ENCODE data around the gene RETSAT.
"Not testable (repeated sequence)": the region's sequence is repeated elsewhere in the genome, so short reads cannot be mapped to it uniquely, and the experiment has no call there.

RETSAT gene

DNA sequence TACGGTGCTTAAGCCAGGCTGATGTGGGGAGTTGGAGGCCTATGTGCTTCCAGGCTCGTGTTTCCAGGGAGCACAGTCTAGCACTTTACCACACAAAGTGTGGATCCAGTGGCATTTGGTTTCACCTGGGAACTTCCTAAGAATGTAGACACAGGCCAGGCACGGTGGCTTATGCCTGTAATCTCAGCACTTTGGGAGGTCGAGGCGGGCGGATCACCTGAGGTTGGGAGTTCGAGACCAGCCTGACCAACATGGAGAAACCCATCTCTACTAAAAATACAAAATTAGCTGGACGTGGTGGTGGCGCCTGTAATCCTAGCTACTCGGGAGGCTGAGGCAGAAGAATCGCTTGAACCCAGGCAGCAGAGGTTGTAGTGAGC lies 30.4 kb downstream of the RETSAT start:
- not testable (repeated sequence) for H3K4me3 ChIP-seq (ENCODE audit: extremely low read depth, insufficient read depth, low read length, poor library complexity, severe bottlenecking); H3K27ac ChIP-seq (ENCODE audit: low read depth, low read length, severe bottlenecking); H3K9me3 ChIP-seq (ENCODE audit: control insufficient read depth, low read length)
- peaks cover 69% of the 10 kb centered on the region for H3K36me3 ChIP-seq (ENCODE audit: control insufficient read depth, insufficient read depth, low read length)
- H3K4me1 ChIP-seq (ENCODE audit: control insufficient read depth, insufficient read depth, low read length, poor library complexity, severe bottlenecking): peaks cover 12% of the 10 kb centered on the region
- 81 to 92% methylated on average over 7 to 8 of the region's 11 CpGs for WGBS, 2 experiments (ENCODE audit: insufficient coverage in 2 of 2)

DNA sequence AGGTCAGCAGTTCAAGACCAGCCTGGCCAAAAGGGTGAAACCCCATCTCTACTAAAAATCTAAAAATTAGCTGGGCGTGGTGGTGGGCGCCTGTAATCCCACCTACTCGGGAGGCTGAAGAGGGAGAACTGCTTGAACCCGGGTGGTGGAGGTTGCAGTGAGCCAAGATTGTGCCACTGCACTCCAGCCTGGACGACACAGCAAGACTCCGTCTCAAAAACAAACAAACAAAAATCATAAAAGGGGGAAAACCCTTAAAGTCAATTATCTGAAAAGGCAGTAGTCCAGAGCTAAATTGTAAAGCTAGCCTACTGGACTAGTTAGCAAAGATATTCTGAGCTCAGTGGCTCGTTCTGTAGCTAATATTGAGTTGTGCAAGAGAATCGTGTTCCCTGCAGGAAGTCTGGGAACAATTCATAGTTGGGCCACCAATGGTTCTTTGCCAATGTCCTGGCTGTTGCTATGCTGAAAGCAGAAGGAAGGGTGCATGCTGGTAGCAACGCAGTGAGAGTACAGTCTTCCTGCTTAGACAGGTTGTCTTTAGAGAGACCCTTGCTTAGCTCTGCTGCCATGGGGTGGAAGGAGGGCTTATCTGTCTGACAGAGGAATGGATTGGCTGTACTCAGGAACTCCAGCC lies 30.9 kb downstream of the RETSAT start:
- no peaks in the 10 kb centered on the region for H3K9me3 ChIP-seq (ENCODE audit: control insufficient read depth, low read length)
- H3K4me1 ChIP-seq (ENCODE audit: control insufficient read depth, insufficient read depth, low read length, poor library complexity, severe bottlenecking): peaks cover 14% of the 10 kb centered on the region
- H3K36me3 ChIP-seq (ENCODE audit: control insufficient read depth, insufficient read depth, low read length): peaks cover 74% of the 10 kb centered on the region
- no peak overlapping the region for H3K27ac ChIP-seq (ENCODE audit: low read depth, low read length, severe bottlenecking)
- H3K4me3 ChIP-seq (ENCODE audit: extremely low read depth, insufficient read depth, low read length, poor library complexity, severe bottlenecking): no peak overlapping the region
- 92 to 94% methylated on average over 7 to 8 of the region's 9 CpGs for WGBS, 2 experiments (ENCODE audit: insufficient coverage in 2 of 2)

GRCh38 chr2:85319796-85320195 lies 34.5 kb downstream of the RETSAT start:
- Histone ChIP-seq H3K9me3 (ENCODE audit: control insufficient read depth, low read length) (no peaks in the 10 kb centered on the region), H3K27ac (ENCODE audit: low read depth, low read length, severe bottlenecking) (no peak overlapping the region), H3K4me1 (ENCODE audit: control insufficient read depth, insufficient read depth, low read length, poor library complexity, severe bottlenecking) (peaks cover 4% of the 10 kb centered on the region), H3K36me3 (ENCODE audit: control insufficient read depth, insufficient read depth, low read length) (peaks cover 81% of the 10 kb centered on the region), H3K4me3 (ENCODE audit: extremely low read depth, insufficient read depth, low read length, poor library complexity, severe bottlenecking) (no peak overlapping the region)
- WGBS, 2 experiments (ENCODE audit: insufficient coverage in 2 of 2): 91 to 98% methylated on average over 4 of the region's 4 CpGs

- WGBS, 2 experiments (ENCODE audit: insufficient coverage in 2 of 2): 95% methylated on average over 11 of the region's 11 CpGs
- H3K36me3 ChIP-seq (ENCODE audit: control insufficient read depth, insufficient read depth, low read length): peaks cover 72% of the 10 kb centered on the region
Measured at GRCh38 chr2:85318222-85319074, 35.9 kb downstream of the RETSAT start.

DNA sequence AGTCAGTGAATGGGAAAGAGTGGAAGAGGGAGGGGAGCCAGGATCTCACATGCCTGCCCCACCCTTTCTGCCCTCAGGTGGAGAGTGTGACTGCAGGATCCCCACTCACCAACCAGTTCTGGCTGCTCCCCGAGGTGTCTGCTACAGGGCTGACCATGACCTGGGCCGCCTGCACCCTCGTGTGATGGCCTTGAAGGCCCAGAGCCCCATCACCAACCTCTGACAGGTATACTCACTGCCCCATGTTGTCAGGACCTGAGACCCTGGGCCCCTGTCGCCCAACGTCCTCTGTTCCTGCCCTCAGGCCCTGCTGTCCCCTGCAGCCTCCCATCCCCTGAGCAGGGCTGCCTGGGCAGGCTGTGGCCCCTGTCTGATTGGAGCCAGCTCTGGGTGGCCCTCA lies 38.4 kb downstream of the RETSAT start:
- Histone ChIP-seq H3K4me1 (ENCODE audit: control insufficient read depth, insufficient read depth, low read length, poor library complexity, severe bottlenecking) (peaks cover 13% of the 10 kb centered on the region), H3K36me3 (ENCODE audit: control insufficient read depth, insufficient read depth, low read length) (peaks cover 47% of the 10 kb centered on the region)
- not testable (repeated sequence) for H3K9me3 ChIP-seq (ENCODE audit: control insufficient read depth, low read length); H3K4me3 ChIP-seq (ENCODE audit: extremely low read depth, insufficient read depth, low read length, poor library complexity, severe bottlenecking); H3K27ac ChIP-seq (ENCODE audit: low read depth, low read length, severe bottlenecking)
- WGBS, 2 experiments (ENCODE audit: insufficient coverage in 2 of 2): 86 to 100% methylated on average over 2 to 3 of the region's 5 CpGs

More at GRCh38 chr2:85318222-85319074, 35.9 kb downstream of the RETSAT start:
- H3K4me3 ChIP-seq (ENCODE audit: extremely low read depth, insufficient read depth, low read length, poor library complexity, severe bottlenecking): no peak overlapping the region
- peak overlapping the region; percentile 1 for H3K27ac ChIP-seq (ENCODE audit: low read depth, low read length, severe bottlenecking)
- peaks cover 12% of the 10 kb centered on the region for H3K4me1 ChIP-seq (ENCODE audit: control insufficient read depth, insufficient read depth, low read length, poor library complexity, severe bottlenecking)
- no peaks in the 10 kb centered on the region for H3K9me3 ChIP-seq (ENCODE audit: control insufficient read depth, low read length)

- Histone ChIP-seq H3K9me3 (ENCODE audit: control insufficient read depth, low read length) (no peaks in the 10 kb centered on the region), H3K4me1 (ENCODE audit: control insufficient read depth, insufficient read depth, low read length, poor library complexity, severe bottlenecking) (peaks cover 23% of the 10 kb centered on the region), H3K36me3 (ENCODE audit: control insufficient read depth, insufficient read depth, low read length) (peaks cover 37% of the 10 kb centered on the region), H3K27ac (ENCODE audit: low read depth, low read length, severe bottlenecking) (no peak overlapping the region), H3K4me3 (ENCODE audit: extremely low read depth, insufficient read depth, low read length, poor library complexity, severe bottlenecking) (no peak overlapping the region)
- 94 to 96% methylated on average over 9 of the region's 10 CpGs for WGBS, 2 experiments (ENCODE audit: insufficient coverage in 2 of 2)
Measured at GRCh38 chr2:85314884-85315242, 39.5 kb downstream of the RETSAT start.

DNA sequence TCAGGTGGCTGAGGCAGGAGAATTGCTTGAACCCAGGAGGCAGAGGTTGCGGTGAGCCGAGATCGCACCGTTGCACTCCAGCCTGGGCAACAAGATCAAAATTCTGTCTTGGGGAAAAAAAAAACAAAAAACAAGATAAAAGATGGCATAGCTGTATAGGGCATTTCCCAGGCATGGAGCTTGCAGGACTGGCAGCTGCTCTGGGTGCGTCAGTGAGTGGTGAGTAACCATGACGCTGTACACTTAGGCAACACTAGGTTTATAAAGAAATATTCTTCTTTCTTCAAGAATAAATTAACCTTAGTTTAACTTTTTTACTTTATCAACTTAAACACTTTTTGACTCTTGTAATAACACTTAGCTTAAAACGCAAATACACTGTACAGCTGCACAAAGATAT lies 41.9 kb downstream of the RETSAT start:
- H3K9me3 ChIP-seq (ENCODE audit: control insufficient read depth, low read length): no peaks in the 10 kb centered on the region
- H3K4me3 ChIP-seq (ENCODE audit: extremely low read depth, insufficient read depth, low read length, poor library complexity, severe bottlenecking): no peak overlapping the region
- 91 to 94% methylated on average over 4 to 6 of the region's 7 CpGs for WGBS, 2 experiments (ENCODE audit: insufficient coverage in 2 of 2)
- H3K36me3 ChIP-seq (ENCODE audit: control insufficient read depth, insufficient read depth, low read length): peaks cover 40% of the 10 kb centered on the region
- H3K4me1 ChIP-seq (ENCODE audit: control insufficient read depth, insufficient read depth, low read length, poor library complexity, severe bottlenecking): peaks cover 30% of the 10 kb centered on the region
- no peak overlapping the region for H3K27ac ChIP-seq (ENCODE audit: low read depth, low read length, severe bottlenecking)

GRCh38 chr2:85310330-85310729 lies 44.0 kb downstream of the RETSAT start:
- WGBS, 2 experiments (ENCODE audit: insufficient coverage in 2 of 2): 100% methylated on average over 1 to 3 of the region's 3 CpGs
- Histone ChIP-seq H3K9me3 (ENCODE audit: control insufficient read depth, low read length) (no peaks in the 10 kb centered on the region), H3K4me3 (ENCODE audit: extremely low read depth, insufficient read depth, low read length, poor library complexity, severe bottlenecking) (no peak overlapping the region), H3K36me3 (ENCODE audit: control insufficient read depth, insufficient read depth, low read length) (peaks cover 47% of the 10 kb centered on the region), H3K27ac (ENCODE audit: low read depth, low read length, severe bottlenecking) (no peak overlapping the region), H3K4me1 (ENCODE audit: control insufficient read depth, insufficient read depth, low read length, poor library complexity, severe bottlenecking) (peaks cover 30% of the 10 kb centered on the region)

- Histone ChIP-seq H3K9me3 (ENCODE audit: control insufficient read depth, low read length) (no peaks in the 10 kb centered on the region), H3K4me3 (ENCODE audit: extremely low read depth, insufficient read depth, low read length, poor library complexity, severe bottlenecking) (no peak overlapping the region), H3K27ac (ENCODE audit: low read depth, low read length, severe bottlenecking) (peak overlapping the region; percentile 43), H3K36me3 (ENCODE audit: control insufficient read depth, insufficient read depth, low read length) (peaks cover 49% of the 10 kb centered on the region), H3K4me1 (ENCODE audit: control insufficient read depth, insufficient read depth, low read length, poor library complexity, severe bottlenecking) (peaks cover 30% of the 10 kb centered on the region)
- 72 to 79% methylated on average over 16 to 18 of the region's 19 CpGs for WGBS, 2 experiments (ENCODE audit: insufficient coverage in 2 of 2)
Measured at GRCh38 chr2:85309699-85310321, 44.5 kb downstream of the RETSAT start.

GRCh38 chr2:85308896-85309555 lies 45.3 kb downstream of the RETSAT start:
- no peaks in the 10 kb centered on the region for H3K9me3 ChIP-seq (ENCODE audit: control insufficient read depth, low read length)
- no peak overlapping the region for H3K4me3 ChIP-seq (ENCODE audit: extremely low read depth, insufficient read depth, low read length, poor library complexity, severe bottlenecking)
- peaks cover 53% of the 10 kb centered on the region for H3K36me3 ChIP-seq (ENCODE audit: control insufficient read depth, insufficient read depth, low read length)
- H3K27ac ChIP-seq (ENCODE audit: low read depth, low read length, severe bottlenecking): peak overlapping the region; percentile 43
- peaks cover 28% of the 10 kb centered on the region for H3K4me1 ChIP-seq (ENCODE audit: control insufficient read depth, insufficient read depth, low read length, poor library complexity, severe bottlenecking)
- 77 to 81% methylated on average over 9 to 10 of the region's 15 CpGs for WGBS, 2 experiments (ENCODE audit: insufficient coverage in 2 of 2)

Data from mesodermal cell (in vitro differentiated cells).